Stimulated activated CD8-positive, alpha-beta memory T cell treated with anti-CD3 and anti-CD28 coated beads, Interleukin-15, amount 100 ng/mL, for 4 hours (primary cell): Measurements from ENCODE around the gene CIBAR2.
A peak's percentile ranks its signal among the peaks of the same experiment; 100 is the strongest.

ENCODE experiments used
- DNase-seq, 2 donors: peaks; one replicate each; pipeline ENCODE4 v3.0.0-alpha.2; 2020; ENCODE audit warnings: low read depth in 2 of 2

The CIBAR2 gene

DNA sequence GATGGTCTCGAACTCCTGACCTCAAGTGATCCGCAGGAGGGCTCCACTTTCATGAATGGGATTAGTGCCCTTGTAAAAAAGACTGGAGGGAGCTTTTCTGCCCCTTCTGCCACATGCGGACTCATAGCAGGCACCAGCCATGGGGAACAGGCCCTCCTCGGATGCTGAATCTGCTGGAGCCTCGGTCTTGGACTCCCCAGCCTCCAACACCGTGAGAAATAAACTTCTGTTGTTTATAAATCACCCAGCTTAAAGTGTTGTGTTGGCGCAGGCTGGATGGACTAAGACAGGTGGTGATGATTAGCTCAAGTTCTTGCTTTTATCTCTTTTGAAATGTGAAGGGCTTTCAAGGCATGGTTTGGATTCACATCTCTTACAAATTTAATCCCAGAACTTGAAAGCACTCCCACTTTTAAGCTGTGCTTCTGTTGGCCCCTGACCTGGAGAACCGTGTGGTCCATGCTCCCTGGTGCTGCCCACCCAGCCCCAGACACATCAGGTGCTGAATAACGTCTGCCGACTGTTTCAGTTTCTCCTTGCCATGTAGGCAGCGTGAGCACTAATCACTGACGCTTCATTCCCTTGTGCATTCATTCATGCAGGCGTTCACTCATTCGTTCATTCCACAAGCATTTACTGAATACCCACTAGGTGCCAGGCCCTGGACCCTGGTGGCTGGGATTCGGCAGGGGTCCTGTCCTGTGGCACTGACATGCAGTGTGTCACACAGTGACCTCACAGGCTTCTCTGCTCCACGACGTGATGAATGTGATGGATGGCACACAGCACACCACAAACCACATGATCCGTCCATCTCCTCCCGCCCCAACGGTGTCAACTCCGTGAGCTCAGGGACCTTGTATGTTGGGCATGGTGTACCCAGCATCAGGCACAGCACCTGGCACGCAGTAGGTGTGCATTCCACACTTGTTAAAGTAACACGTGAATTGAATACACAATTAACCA, 8.9 kb downstream of the CIBAR2 start:
- DNase-seq, result no peak

DNA sequence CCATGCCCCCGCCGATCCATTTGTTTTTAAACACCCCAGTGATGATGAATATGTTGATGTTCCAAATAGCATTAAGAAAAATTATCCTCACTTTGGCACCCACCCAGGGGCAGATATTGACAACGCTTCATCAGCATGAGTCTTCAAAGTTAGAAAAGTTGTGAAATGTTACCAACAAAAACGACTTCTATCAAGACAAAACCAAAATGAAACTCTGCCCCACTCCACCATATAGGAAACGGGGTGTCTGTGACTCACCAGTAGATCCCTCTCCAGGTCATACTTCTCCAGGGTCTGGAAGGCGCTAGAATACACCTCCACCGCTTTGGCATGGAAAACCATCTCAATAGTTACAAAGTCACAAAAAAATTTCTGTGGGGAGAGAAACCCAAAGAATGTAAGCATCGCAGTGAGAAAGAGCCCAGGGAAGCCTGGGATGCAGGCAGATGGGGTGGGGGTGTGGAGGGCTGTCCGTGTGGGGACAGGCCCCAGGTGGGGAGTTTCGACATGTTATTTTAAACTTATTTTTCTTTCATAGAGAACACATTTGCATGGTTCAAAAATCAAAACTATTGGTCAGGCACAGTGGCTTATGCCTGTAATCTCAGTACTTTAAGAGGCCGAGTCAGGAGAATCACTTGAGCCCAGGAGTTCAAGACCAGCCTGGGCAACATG, 10.2 kb downstream of the CIBAR2 start:
- no peak for DNase-seq

DNA sequence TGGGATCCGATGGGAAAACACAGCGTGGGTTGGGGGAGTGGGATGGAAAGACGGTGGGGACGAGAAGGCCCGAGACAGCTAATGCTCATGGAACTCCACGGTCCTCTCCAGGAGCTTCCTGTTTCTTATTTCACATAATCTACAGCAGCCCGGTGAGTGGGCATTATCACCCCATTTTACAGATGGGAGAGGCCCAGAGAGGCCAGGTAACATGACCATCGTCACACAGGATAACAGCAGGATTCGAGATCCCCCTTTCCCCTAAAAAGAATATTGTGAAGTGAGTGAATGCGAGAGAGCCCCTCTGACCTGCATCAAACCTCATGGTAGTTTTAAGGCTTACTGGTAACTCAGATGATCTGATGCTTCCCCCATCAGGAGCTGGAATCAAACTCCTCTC, 12.0 kb downstream of the CIBAR2 start:
- no peak for DNase-seq

DNA sequence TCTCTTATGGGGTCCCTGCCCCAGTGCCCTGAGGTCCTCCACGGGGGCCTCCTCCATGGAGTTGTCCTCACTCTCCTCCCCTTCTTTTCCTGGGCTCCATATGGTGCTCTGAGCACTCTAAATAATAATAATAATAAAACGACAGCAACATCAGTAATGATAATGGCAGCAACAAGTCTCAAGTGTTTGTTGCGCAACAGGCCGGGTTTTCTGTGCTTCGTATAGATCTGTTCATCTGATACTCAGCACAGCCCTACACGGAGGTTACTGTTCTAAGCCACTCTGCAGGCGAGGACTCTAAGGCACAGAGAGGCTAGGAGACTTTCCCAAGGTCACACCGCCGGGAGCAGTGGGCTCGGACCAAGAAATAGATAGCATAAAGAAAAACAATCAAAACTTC, 13.7 kb downstream of the CIBAR2 start:
- DNase-seq, result no peak

GRCh38 chr16:85096921-85097320, 15.4 kb downstream of the CIBAR2 start:
- no peak for DNase-seq

- no peak for DNase-seq
These were observed 17.5 kb downstream of the CIBAR2 start for GRCh38 chr16:85094812-85095211.

- DNase-seq, result no peak
These were observed 18.0 kb downstream of the CIBAR2 start for GRCh38 chr16:85094176-85094805.

- DNase-seq, result no peak
These were observed 18.6 kb downstream of the CIBAR2 start for GRCh38 chr16:85093705-85094104.

DNA sequence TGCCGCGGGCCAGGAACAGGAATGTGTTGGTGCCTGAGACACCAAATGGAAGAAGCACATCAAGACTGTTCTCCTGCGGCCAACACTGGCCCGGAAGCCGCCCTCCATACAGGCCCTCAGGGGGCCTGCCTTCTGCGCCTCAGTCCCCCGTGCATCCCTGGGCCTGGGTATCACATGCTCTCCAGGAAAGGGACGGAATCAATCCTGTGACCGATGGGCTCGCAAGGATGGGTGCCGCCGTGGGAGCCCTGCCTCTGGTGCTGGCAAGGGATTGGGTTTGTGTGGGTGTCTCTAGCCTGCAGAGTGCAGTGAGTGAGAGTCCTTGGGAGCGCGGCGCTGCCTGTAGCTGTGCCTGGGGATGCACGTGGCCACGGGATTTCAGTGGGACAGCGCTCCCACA, 19.4 kb downstream of the CIBAR2 start:
- DNase-seq, result no peak

- no peak for DNase-seq
These were observed 20.0 kb downstream of the CIBAR2 start for GRCh38 chr16:85092309-85092708.

GRCh38 chr16:85091522-85091910, 20.8 kb downstream of the CIBAR2 start:
- DNase-seq, result no peak

DNA sequence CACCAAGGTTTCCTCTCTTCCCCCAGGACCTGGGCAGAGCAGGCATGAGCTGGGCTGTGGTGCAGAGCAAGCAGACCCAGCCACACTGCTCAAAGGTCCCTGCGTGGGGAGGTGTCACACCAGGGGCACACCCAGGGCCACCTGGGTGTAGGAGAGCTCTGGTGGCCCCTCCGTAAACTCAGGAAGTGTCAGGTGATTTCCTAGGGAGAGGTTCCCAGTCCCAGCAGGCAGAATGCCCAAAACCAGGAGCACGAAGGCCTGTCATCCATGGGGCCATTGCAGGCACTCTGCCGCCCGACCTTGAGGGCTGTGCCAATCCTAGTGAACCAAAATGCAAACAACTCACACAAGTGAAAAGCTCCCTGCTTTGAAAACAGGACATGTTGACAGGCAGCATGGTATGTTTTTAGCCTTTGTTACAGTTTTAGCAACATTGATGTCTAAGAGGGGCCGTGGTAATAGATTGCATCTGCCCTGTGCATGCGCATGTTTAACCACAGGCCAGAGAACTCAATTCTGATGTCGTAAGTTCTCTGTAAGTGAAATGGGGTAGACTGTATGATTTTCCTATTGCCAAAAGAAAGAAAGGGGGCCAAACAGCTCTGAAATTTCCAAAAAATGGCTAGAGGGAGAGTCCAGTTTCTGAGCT, 21.3 kb downstream of the CIBAR2 start:
- DNase-seq, result no peak

DNA sequence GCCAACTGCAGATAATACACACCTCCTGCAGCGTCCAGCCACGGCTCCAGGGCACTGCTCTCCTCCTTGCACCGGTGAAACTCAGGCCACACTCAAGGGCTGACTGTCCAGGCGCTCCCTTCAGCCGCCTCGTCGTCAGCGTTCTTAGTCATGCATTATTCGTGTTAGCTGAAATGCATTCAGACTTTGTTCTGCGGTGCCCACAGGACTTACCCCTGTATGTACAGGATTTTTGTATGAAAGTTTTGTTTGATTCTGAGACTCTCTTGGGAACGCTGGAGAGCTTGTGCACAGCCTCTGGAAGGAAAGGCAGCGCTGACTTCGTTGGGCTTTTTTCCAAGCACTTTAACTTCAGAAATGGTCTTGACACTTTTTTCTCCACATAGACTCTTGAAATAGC, 22.1 kb downstream of the CIBAR2 start:
- DNase-seq, result no peak

DNA sequence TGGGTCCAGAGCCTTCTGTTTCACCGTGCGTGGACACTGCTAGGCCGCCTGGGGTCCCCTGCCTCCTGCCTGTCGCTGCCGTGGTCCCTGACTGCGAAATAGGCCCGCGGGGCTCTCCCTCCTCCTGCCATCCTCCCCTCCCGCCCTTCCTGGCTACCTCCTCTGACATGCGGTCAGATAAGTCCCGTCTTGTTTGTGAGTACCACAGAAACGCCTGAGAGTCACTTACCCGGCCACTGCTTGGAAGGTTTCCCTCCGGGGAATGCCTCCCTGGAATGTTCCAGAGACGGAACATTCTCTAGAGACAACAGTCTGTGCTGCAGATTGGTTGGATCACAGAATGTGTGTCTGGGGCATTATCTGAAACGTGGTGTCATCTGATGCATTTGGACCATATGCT, 22.7 kb downstream of the CIBAR2 start:
- no peak for DNase-seq

GRCh38 chr16:85088570-85089199, 23.6 kb downstream of the CIBAR2 start:
- no peak for DNase-seq

GRCh38 chr16:85087899-85088569, 24.2 kb downstream of the CIBAR2 start:
- no peak for DNase-seq

- DNase-seq, result peak; percentile 50 to 59
These were observed 25.7 kb downstream of the CIBAR2 start for GRCh38 chr16:85086347-85087291.

DNA sequence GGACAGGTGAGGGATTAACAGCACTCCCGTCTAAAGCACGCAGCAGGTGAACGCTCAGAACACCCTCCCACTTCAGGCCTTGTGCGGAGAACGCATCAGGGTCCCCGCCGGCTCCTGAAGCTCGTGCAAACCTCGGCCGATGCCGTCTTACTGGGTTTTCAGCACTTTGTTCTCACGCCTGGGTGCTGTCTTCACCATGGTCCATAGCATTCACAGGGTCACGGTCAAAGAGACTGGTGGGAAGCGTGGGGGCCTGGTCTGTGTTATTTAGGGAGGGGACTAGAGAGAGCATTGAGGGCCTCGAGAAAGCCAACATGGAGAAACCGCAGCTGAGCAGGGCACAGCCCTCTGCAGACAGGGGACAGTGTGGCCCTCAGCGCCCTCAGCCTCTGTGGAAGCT, 26.6 kb downstream of the CIBAR2 start:
- no peak for DNase-seq

DNA sequence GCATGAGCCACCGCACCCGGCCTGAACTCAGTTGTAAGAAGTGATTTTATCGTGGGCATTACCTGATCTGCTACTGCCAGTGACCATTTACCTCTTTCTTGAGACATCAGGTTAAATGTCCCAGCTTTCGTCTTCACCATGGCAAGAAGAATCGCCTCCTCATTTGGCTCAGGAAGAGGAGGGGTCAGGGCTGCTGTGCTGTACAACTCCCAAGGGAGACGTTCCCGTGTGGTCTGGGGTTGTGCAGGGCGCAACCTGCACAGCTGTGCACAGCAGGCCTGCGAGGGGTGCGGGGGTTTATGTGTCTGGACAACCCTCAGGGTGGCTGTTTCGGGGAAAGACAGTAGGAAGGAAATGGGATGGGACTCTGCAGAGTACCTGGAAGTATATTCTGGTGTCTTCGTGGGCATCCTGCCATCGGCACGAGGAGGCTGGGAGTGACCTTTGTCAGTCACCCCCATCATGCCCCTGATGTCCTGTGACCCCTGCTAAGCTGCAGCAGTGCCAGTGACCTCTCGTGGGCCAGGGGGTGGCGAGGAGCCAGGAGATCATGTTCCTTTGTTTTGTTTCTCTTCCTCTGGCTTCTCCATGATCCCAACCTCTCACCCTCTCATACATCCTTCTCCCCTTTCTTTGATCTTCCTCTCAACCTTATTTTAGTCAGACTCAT, 27.3 kb downstream of the CIBAR2 start:
- DNase-seq, result no peak
